Glutamatergic neuron (in vitro differentiated cells): Measurements from ENCODE around the gene LZTR1. TPM values are rescaled to one million over a fixed set of nuclear protein-coding genes. Genes with fewer than 3 reads are reported as not detected.

ENCODE experiments used
- DNase-seq: peaks from one replicate; pipeline ENCODE4 v3.0.0; 2022
- H3K27ac Mint-ChIP-seq: one replicate; pipeline ENCODE4 v1.8.0; 2020; ENCODE audit warnings: mild to moderate bottlenecking, mixed read lengths, inconsistent platforms; ENCODE audit not compliant: unreplicated experiment
- H3K27me3 Mint-ChIP-seq: one replicate; pipeline ENCODE4 v1.8.0; 2020; ENCODE audit warnings: mild to moderate bottlenecking, moderate library complexity, mixed read lengths, inconsistent platforms; ENCODE audit not compliant: unreplicated experiment
- H3K36me3 Mint-ChIP-seq: one replicate; pipeline ENCODE4 v1.8.0; 2020; ENCODE audit warnings: mild to moderate bottlenecking, mixed read lengths, inconsistent platforms; ENCODE audit not compliant: unreplicated experiment
- H3K4me1 Mint-ChIP-seq: one replicate; pipeline ENCODE4 v1.8.0; 2020; ENCODE audit warnings: mild to moderate bottlenecking, low read depth, mixed read lengths, inconsistent platforms; ENCODE audit not compliant: unreplicated experiment
- H3K4me3 Mint-ChIP-seq: one replicate; pipeline ENCODE4 v1.8.0; 2020; ENCODE audit warnings: mild to moderate bottlenecking, mixed read lengths, inconsistent platforms; ENCODE audit not compliant: unreplicated experiment
- H3K9me3 Mint-ChIP-seq: one replicate; pipeline ENCODE4 v1.8.0; 2020; ENCODE audit warnings: mild to moderate bottlenecking, moderate library complexity, mixed read lengths, inconsistent platforms; ENCODE audit not compliant: unreplicated experiment
- total RNA-seq: library from RNA; stranded (reverse); fragmentation: NEBNext Ultra II Directional; extraction: Animal tissue kit (Norgen Biotek cat#: 25700); gene quantifications from one replicate; pipeline ENCODE4 v1.2.1, GENCODE V29; 2021; ENCODE audit not compliant: unreplicated experiment
- TF ChIP-seq, protein P1 (sequence below): fragments of 200-600 bp; sonication (generic); IDR thresholded peaks from one replicate; pipeline ENCODE4 v1.5.0; 2021; ENCODE audit not compliant: partially characterized antibody, unreplicated experiment

LZTR1 gene
- total RNA-seq, 1 donor from 2014 or later = 165 TPM

DNA sequence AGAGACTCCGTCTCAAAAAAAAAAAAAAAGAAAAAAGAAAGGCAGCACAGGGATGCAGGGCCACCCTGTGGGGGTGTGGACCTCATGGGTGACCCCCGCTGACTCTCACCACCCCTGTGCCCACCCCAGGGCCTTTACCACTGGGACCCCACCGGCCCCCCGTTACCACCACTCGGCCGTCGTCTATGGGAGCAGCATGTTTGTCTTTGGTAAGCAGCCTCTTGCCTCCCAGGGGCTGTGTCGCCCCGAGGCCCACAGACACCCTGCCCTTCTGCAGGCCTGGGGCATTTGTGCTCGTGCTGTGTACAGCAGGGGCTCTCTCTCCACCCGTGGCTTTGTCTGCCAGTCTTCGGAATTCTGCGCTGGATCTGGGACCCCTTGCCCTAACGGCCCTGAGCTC lies 5.3 kb downstream of the LZTR1 start:
- peaks cover 3% of the 10 kb centered on the region for H3K27me3 Mint-ChIP-seq
- H3K9me3 Mint-ChIP-seq = peaks cover 4% of the 10 kb centered on the region
- H3K27ac Mint-ChIP-seq = no peak overlapping the region
- no peak for DNase-seq
- TF ChIP-seq, protein P1, sequence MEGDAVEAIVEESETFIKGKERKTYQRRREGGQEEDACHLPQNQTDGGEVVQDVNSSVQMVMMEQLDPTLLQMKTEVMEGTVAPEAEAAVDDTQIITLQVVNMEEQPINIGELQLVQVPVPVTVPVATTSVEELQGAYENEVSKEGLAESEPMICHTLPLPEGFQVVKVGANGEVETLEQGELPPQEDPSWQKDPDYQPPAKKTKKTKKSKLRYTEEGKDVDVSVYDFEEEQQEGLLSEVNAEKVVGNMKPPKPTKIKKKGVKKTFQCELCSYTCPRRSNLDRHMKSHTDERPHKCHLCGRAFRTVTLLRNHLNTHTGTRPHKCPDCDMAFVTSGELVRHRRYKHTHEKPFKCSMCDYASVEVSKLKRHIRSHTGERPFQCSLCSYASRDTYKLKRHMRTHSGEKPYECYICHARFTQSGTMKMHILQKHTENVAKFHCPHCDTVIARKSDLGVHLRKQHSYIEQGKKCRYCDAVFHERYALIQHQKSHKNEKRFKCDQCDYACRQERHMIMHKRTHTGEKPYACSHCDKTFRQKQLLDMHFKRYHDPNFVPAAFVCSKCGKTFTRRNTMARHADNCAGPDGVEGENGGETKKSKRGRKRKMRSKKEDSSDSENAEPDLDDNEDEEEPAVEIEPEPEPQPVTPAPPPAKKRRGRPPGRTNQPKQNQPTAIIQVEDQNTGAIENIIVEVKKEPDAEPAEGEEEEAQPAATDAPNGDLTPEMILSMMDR = no peak
- no peaks in the 10 kb centered on the region for H3K36me3 Mint-ChIP-seq
- peaks cover 4% of the 10 kb centered on the region for H3K4me1 Mint-ChIP-seq
- no peak overlapping the region for H3K4me3 Mint-ChIP-seq

DNA sequence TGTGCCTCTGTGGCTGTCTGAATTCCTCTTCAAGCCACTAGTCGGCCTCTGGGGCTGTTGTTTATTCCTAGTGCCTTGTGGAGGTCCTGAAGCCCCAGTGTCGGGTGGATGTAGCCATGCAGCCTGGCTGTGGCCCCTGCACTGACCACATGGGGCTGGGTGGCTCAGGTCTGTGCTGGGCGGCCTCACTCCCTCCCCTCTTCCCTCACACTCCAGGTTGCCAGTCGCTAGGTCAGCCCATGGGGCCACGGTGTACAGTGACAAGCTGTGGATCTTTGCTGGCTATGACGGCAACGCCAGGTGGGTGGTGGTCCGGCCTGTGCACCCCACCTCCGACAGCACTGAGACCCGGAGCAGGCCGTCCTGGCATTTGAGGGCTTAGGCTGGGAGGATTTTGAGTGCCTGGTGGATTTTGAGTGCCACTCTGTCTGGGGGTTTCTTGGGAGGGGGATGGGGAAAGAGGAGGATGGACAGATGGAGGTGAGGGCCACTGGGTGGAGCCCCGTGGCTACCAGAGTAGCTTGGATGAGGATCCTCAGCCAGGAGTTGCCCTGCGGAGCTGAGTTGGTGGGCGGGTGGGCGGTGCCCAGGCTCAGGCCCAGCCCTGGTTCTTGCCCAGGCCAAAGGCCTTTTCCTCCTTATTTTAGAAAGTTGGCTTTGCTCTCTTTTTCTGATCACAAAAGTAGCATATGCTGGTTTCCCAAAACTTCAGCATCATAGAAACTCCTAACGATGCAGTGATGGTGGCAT lies 6.7 kb downstream of the LZTR1 start:
- H3K27ac Mint-ChIP-seq = no peak overlapping the region
- TF ChIP-seq, protein P1 = no peak
- peaks cover 3% of the 10 kb centered on the region for H3K27me3 Mint-ChIP-seq

DNA sequence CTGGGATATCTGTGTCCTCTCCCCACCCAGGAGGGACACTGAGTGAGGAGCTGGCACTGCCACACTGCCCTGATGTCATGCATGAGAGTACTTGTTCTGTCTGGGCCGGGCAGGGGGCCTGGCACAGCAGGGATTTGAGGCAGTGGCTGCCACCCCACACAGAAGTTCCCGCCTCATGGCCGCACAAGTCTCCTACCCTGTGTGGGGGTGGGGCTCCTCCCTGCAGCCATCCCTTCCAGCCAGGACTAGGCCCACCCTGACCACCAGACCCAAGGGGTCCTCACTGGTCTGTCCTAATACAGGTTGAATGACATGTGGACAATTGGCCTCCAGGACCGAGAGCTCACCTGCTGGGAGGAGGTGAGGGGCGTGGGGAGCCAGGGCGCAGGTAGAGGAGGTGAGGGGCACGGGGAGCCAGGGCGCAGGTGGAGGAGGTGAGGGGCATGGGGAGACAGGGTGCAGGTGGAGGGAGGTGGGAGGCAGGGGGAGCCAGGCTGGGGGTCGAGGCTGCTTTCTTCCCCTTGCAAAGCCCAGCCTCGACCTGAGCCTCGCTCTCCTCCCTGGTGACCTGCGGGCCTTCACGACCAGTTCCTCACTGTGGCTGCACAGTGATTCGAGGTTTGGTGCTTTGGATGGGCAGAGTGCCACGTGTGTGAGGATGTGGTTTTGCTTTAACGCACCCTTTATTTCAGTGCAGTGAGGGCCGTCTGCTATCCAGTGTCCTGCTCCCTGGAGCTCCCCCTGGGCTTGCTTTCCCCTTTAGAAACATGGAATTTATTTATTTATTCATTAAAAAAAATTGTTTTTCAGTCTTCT lies 7.4 kb downstream of the LZTR1 start:
- Mint-ChIP-seq H3K27ac (no peak overlapping the region), H3K4me3 (no peak overlapping the region), H3K9me3 (peaks cover 2% of the 10 kb centered on the region), H3K4me1 (no peaks in the 10 kb centered on the region), H3K36me3 (no peaks in the 10 kb centered on the region), H3K27me3 (peaks cover 3% of the 10 kb centered on the region)
- no peak for DNase-seq
- TF ChIP-seq, protein P1 = no peak

More for the DNA sequence above, 6.7 kb downstream of the LZTR1 start:
- Mint-ChIP-seq H3K4me3 (no peak overlapping the region), H3K4me1 (peaks cover 3% of the 10 kb centered on the region), H3K9me3 (peaks cover 2% of the 10 kb centered on the region), H3K36me3 (no peaks in the 10 kb centered on the region)
- DNase-seq = no peak

DNA sequence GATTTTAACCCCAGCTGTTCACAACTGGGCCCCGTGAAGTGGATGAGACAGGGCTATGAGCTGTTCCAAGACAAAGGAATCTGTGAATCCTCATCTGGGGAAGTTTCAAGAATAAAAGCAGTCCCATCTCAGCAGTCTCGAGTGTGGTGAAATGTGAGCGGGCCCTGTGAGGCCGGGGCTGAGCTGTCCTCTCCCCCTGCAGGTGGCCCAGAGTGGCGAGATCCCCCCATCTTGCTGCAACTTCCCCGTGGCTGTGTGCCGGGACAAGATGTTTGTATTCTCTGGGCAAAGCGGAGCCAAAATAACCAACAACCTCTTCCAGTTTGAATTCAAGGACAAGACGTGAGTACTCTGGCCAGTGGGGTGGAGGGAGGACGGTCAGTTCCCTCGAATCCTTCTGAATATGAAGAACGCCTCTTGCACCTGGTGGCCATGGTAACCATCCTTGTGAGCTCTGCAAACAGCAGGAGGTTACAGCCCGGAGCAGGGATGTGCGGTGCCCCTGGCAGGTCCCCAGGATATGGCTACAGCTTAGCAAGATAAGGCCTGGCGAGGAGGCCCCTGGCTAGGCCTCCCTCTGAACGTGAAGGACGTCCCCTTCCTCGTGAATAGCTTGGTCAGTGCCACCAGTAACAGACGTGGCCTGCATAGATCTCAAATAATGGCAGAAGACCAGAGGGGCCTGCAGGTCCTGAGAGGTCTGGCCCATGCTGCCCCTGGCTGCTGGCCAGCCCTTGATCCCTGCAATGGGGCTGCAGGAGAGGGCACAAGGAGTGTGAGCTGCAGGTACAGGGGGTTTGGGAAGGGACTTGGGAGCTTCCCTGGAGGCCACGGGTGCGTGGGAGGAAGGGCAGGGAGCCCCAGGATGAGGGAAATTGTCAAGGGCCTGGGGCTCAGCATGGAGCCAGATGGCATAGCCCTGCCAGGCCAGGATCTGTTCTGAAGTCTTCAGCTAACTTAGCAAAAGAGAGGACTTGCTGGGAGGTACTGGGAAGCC lies 8.4 kb downstream of the LZTR1 start:
- peaks cover 5% of the 10 kb centered on the region for H3K27me3 Mint-ChIP-seq
- no peak for DNase-seq
- no peaks in the 10 kb centered on the region for H3K36me3 Mint-ChIP-seq
- TF ChIP-seq, protein P1 = no peak
- H3K27ac Mint-ChIP-seq = no peak overlapping the region
- peaks cover 3% of the 10 kb centered on the region for H3K9me3 Mint-ChIP-seq
- no peak overlapping the region for H3K4me3 Mint-ChIP-seq
- H3K4me1 Mint-ChIP-seq = no peaks in the 10 kb centered on the region
